Endothelial cell (in vitro differentiated cells): ENCODE results near the gene PLCB3. TPM values are rescaled to one million over a fixed set of nuclear protein-coding genes. Genes with fewer than 3 reads are reported as not detected.
A peak's percentile ranks its signal among the peaks of the same experiment; 100 is the strongest.

Source experiments
- DNase-seq: peaks from one replicate; pipeline ENCODE4 v3.0.0; 2021; ENCODE audit warnings: low spot score
- H3K27ac Mint-ChIP-seq: one replicate; pipeline ENCODE4 v1.8.0; 2021; ENCODE audit warnings: mixed read lengths, inconsistent platforms; ENCODE audit not compliant: unreplicated experiment
- H3K27me3 Mint-ChIP-seq: one replicate; pipeline ENCODE4 v1.8.0; 2021; ENCODE audit warnings: mild to moderate bottlenecking, moderate library complexity, mixed read lengths, inconsistent platforms; ENCODE audit not compliant: unreplicated experiment
- H3K36me3 Mint-ChIP-seq: one replicate; pipeline ENCODE4 v1.8.0; 2021; ENCODE audit warnings: mild to moderate bottlenecking, low read depth, mixed read lengths, inconsistent platforms; ENCODE audit not compliant: unreplicated experiment
- H3K4me1 Mint-ChIP-seq: one replicate; pipeline ENCODE4 v1.8.0; 2021; ENCODE audit warnings: mild to moderate bottlenecking, mixed read lengths, inconsistent platforms; ENCODE audit not compliant: unreplicated experiment
- H3K4me3 Mint-ChIP-seq: one replicate; pipeline ENCODE4 v1.8.0; 2021; ENCODE audit warnings: mild to moderate bottlenecking, mixed read lengths, inconsistent platforms; ENCODE audit not compliant: unreplicated experiment
- H3K9me3 Mint-ChIP-seq: one replicate; pipeline ENCODE4 v1.8.0; 2021; ENCODE audit warnings: mixed read lengths, inconsistent platforms; ENCODE audit not compliant: unreplicated experiment
- CTCF ChIP-seq: fragments of 200-600 bp; sonication (generic); IDR thresholded peaks from one replicate; pipeline ENCODE4 v1.5.0; 2021; ENCODE audit warnings: antibody characterized with exemption; ENCODE audit not compliant: unreplicated experiment
- total RNA-seq: library from RNA; stranded (reverse); fragmentation: NEBNext Ultra II Directional; extraction: Animal tissue kit (Norgen Biotek cat#: 25700); gene quantifications from one replicate; pipeline ENCODE4 v1.2.1, GENCODE V29; 2021; ENCODE audit not compliant: unreplicated experiment

The PLCB3 gene
- total RNA-seq, 1 donor from 2014 or later = 51.0 TPM

GRCh38 chr11:64237484-64237951, 13.8 kb upstream of the PLCB3 start:
- Mint-ChIP-seq H3K9me3 (no peaks in the 10 kb centered on the region), H3K4me3 (no peak overlapping the region), H3K4me1 (peaks cover 11% of the 10 kb centered on the region), H3K27me3 (peaks cover 23% of the 10 kb centered on the region), H3K36me3 (peaks cover 5% of the 10 kb centered on the region), H3K27ac (no peak overlapping the region)
- DNase-seq = no peak
- TF ChIP-seq CTCF = no peak

GRCh38 chr11:64238076-64238475, 13.3 kb upstream of the PLCB3 start:
- Mint-ChIP-seq H3K27me3 (peaks cover 26% of the 10 kb centered on the region), H3K36me3 (peaks cover 5% of the 10 kb centered on the region), H3K9me3 (no peaks in the 10 kb centered on the region), H3K4me3 (no peak overlapping the region), H3K4me1 (peaks cover 11% of the 10 kb centered on the region), H3K27ac (no peak overlapping the region)
- no peak for DNase-seq
- TF ChIP-seq CTCF = no peak

GRCh38 chr11:64238999-64239398, 12.3 kb upstream of the PLCB3 start:
- Mint-ChIP-seq H3K4me3 (no peak overlapping the region), H3K9me3 (no peaks in the 10 kb centered on the region), H3K27me3 (peaks cover 25% of the 10 kb centered on the region), H3K36me3 (peaks cover 11% of the 10 kb centered on the region), H3K27ac (peak overlapping the region; percentile 9), H3K4me1 (peaks cover 11% of the 10 kb centered on the region)
- no peak for TF ChIP-seq CTCF
- no peak for DNase-seq

- Mint-ChIP-seq H3K4me1 (peaks cover 11% of the 10 kb centered on the region), H3K27ac (peak overlapping the region; percentile 90), H3K9me3 (no peaks in the 10 kb centered on the region), H3K27me3 (peaks cover 25% of the 10 kb centered on the region), H3K36me3 (peaks cover 11% of the 10 kb centered on the region), H3K4me3 (peak overlapping the region; percentile 90)
- TF ChIP-seq CTCF = no peak
- DNase-seq = no peak
Observed at GRCh38 chr11:64239662-64240434, 11.5 kb upstream of the PLCB3 start.
